Astrocyte (in vitro differentiated cells and primary cell): ENCODE results near the gene PHAF1. TPM values are rescaled to one million over a fixed set of nuclear protein-coding genes. Genes with fewer than 3 reads are reported as not detected.

Experiments used
- DNase-seq: peaks from one replicate; pipeline ENCODE4 v3.0.0-alpha.2; 2010; ENCODE audit warnings: low read depth
- FAIRE-seq: peaks from 2 replicates; lab custom pipeline; 2011; peaks lifted over from hg19 to GRCh38; lab: Jason Lieb, UNC
- H2AFZ ChIP-seq: 2 replicates; pipeline ENCODE4 v1.6.0; 2012; ENCODE audit warnings: low read depth, low read length, inconsistent platforms
- H3K27ac ChIP-seq: 2 replicates; pipeline ENCODE4 v1.5.1; 2011; ENCODE audit warnings: low read depth, low read length, inconsistent platforms
- H3K27me3 ChIP-seq: 2 replicates; pipeline ENCODE4 v1.6.0; 2011; ENCODE audit warnings: low read length, inconsistent platforms; ENCODE audit not compliant: insufficient read depth
- H3K36me3 ChIP-seq: 2 replicates; pipeline ENCODE4 v1.5.1; 2011; ENCODE audit warnings: low read length, inconsistent platforms; ENCODE audit not compliant: insufficient read depth
- H3K4me1 ChIP-seq: 2 replicates; pipeline ENCODE4 v1.5.1; 2011; ENCODE audit warnings: low read length, inconsistent platforms; ENCODE audit not compliant: insufficient read depth
- H3K4me2 ChIP-seq: 2 replicates; pipeline ENCODE4 v1.6.0; 2012; ENCODE audit warnings: low read length, inconsistent platforms
- H3K4me3 ChIP-seq: 2 replicates; pipeline ENCODE4 v1.5.1; 2011; ENCODE audit warnings: low read depth, mild to moderate bottlenecking, low read length, inconsistent platforms; ENCODE audit not compliant: insufficient read depth
- H3K79me2 ChIP-seq: 2 replicates; pipeline ENCODE4 v1.6.0; 2012; ENCODE audit warnings: mild to moderate bottlenecking, low read length, inconsistent platforms; ENCODE audit not compliant: insufficient read depth
- H3K9ac ChIP-seq: 2 replicates; pipeline ENCODE4 v1.6.0; 2012; ENCODE audit warnings: mild to moderate bottlenecking, low read length, inconsistent platforms
- H3K9me3 ChIP-seq: 2 replicates; pipeline ENCODE4 v1.5.1; 2012; ENCODE audit warnings: low read depth, mild to moderate bottlenecking, low read length, inconsistent platforms; ENCODE audit not compliant: insufficient read depth
- H4K20me1 ChIP-seq: 2 replicates; pipeline ENCODE4 v1.6.0; 2012; ENCODE audit warnings: low read length, inconsistent platforms; ENCODE audit not compliant: insufficient read depth
- H3K27ac Mint-ChIP-seq: one replicate; pipeline ENCODE4 v1.8.0; 2021; ENCODE audit warnings: mild to moderate bottlenecking, mixed read lengths; ENCODE audit not compliant: unreplicated experiment
- H3K27me3 Mint-ChIP-seq: one replicate; pipeline ENCODE4 v1.8.0; 2021; ENCODE audit warnings: low read depth, mixed read lengths; ENCODE audit not compliant: unreplicated experiment
- H3K36me3 Mint-ChIP-seq: one replicate; pipeline ENCODE4 v1.8.0; 2021; ENCODE audit warnings: low read depth, mixed read lengths; ENCODE audit not compliant: unreplicated experiment
- H3K4me1 Mint-ChIP-seq: one replicate; pipeline ENCODE4 v1.8.0; 2021; ENCODE audit warnings: low read depth, mixed read lengths; ENCODE audit not compliant: unreplicated experiment
- H3K4me3 Mint-ChIP-seq: one replicate; pipeline ENCODE4 v1.8.0; 2021; ENCODE audit warnings: mild to moderate bottlenecking, moderate library complexity, mixed read lengths; ENCODE audit not compliant: unreplicated experiment
- H3K9me3 Mint-ChIP-seq: one replicate; pipeline ENCODE4 v1.8.0; 2021; ENCODE audit warnings: mild to moderate bottlenecking, mixed read lengths; ENCODE audit not compliant: unreplicated experiment
- CTCF ChIP-seq: IDR thresholded peaks from 2 replicates; pipeline ENCODE4 v1.5.1; 2011; ENCODE audit warnings: low read depth, mild to moderate bottlenecking, inconsistent platforms, low read length, moderate library complexity; ENCODE audit not compliant: insufficient read depth
- EZH2 ChIP-seq: IDR thresholded peaks from 2 replicates; pipeline ENCODE4 v1.6.1; 2012; ENCODE audit warnings: mild to moderate bottlenecking, low read length, inconsistent platforms; ENCODE audit not compliant: insufficient read depth
- total RNA-seq: library from RNA; stranded (reverse); gene quantifications from 2 replicates; pipeline ENCODE4 v1.2.1, GENCODE V29; 2021

PHAF1 gene
- total RNA-seq, 1 donor from 2014 or later = 17.1 TPM

- FAIRE-seq (no peak), DNase-seq (no peak)
- Histone ChIP-seq H2AFZ (peak overlapping the region; percentile 94), H3K9ac (peak overlapping the region; percentile 90), H3K27ac (no peak overlapping the region), H3K4me1 (peaks cover 33% of the 10 kb centered on the region), H4K20me1 (peaks cover 46% of the 10 kb centered on the region), H3K4me2 (peak overlapping the region; percentile 91), H3K9me3 (no peaks in the 10 kb centered on the region), H3K27me3 (no peaks in the 10 kb centered on the region), H3K4me3 (peak overlapping the region; percentile 70), H3K36me3 (no peaks in the 10 kb centered on the region), H3K79me2 (peaks cover 23% of the 10 kb centered on the region)
- H3K27ac Mint-ChIP-seq = no peak overlapping the region
- H3K36me3 Mint-ChIP-seq = peaks cover 1% of the 10 kb centered on the region
- H3K9me3 Mint-ChIP-seq = no peaks in the 10 kb centered on the region
- H3K27me3 Mint-ChIP-seq = no peaks in the 10 kb centered on the region
- H3K4me1 Mint-ChIP-seq = peaks cover 15% of the 10 kb centered on the region
- TF ChIP-seq EZH2 (peak; percentile 49), CTCF (no peak)
- H3K4me3 Mint-ChIP-seq = peak overlapping the region; percentile 79
These were observed 74.8 kb downstream of the PHAF1 start for GRCh38 chr16:67184453-67184994.

- no peak for FAIRE-seq
- H3K27ac Mint-ChIP-seq = no peak overlapping the region
- peak; percentile 42 for TF ChIP-seq EZH2
- TF ChIP-seq CTCF = peak; percentile 77
These were observed 75.4 kb downstream of the PHAF1 start for GRCh38 chr16:67184995-67185650.

GRCh38 chr16:67185651-67186134 is 76.0 kb downstream of the PHAF1 start:
- Histone ChIP-seq H3K79me2 (peaks cover 16% of the 10 kb centered on the region), H3K9me3 (no peaks in the 10 kb centered on the region), H3K27me3 (no peaks in the 10 kb centered on the region), H3K4me2 (peak overlapping the region; percentile 58), H3K36me3 (no peaks in the 10 kb centered on the region), H3K27ac (no peak overlapping the region), H2AFZ (no peak overlapping the region), H3K4me1 (peaks cover 33% of the 10 kb centered on the region), H4K20me1 (peaks cover 36% of the 10 kb centered on the region), H3K9ac (no peak overlapping the region), H3K4me3 (no peak overlapping the region)
- peak overlapping the region; percentile 79 for H3K4me3 Mint-ChIP-seq
- DNase-seq (no peak), FAIRE-seq (no peak)
- no peaks in the 10 kb centered on the region for H3K9me3 Mint-ChIP-seq
- H3K4me1 Mint-ChIP-seq = peaks cover 15% of the 10 kb centered on the region
- TF ChIP-seq EZH2 (no peak), CTCF (no peak)
- H3K27ac Mint-ChIP-seq = no peak overlapping the region
- H3K27me3 Mint-ChIP-seq = no peaks in the 10 kb centered on the region
- H3K36me3 Mint-ChIP-seq = peaks cover 1% of the 10 kb centered on the region

More at GRCh38 chr16:67184995-67185650, 75.4 kb downstream of the PHAF1 start:
- Mint-ChIP-seq H3K27me3 (no peaks in the 10 kb centered on the region), H3K4me3 (peak overlapping the region; percentile 79), H3K36me3 (peaks cover 1% of the 10 kb centered on the region), H3K9me3 (no peaks in the 10 kb centered on the region), H3K4me1 (peaks cover 15% of the 10 kb centered on the region)
- Histone ChIP-seq H4K20me1 (peaks cover 41% of the 10 kb centered on the region), H3K4me3 (no peak overlapping the region), H3K36me3 (no peaks in the 10 kb centered on the region), H3K4me2 (peak overlapping the region; percentile 91), H3K79me2 (peaks cover 21% of the 10 kb centered on the region), H3K27me3 (no peaks in the 10 kb centered on the region), H3K9ac (no peak overlapping the region), H3K27ac (no peak overlapping the region), H2AFZ (no peak overlapping the region), H3K9me3 (no peaks in the 10 kb centered on the region), H3K4me1 (peaks cover 33% of the 10 kb centered on the region)
- DNase-seq = peak; percentile 72
